Erythroblast (primary cell): ENCODE data around the gene MCRS1.

Experiments
- GATA1 ChIP-seq: IDR thresholded peaks from 2 replicates; pipeline ENCODE4 v1.6.1; 2011; ENCODE audit warnings: low read depth, mild to moderate bottlenecking, control low read depth, low read length, moderate library complexity
- POLR2A ChIP-seq: IDR thresholded peaks from 2 replicates; pipeline ENCODE4 v1.6.1; 2011; ENCODE audit warnings: mild to moderate bottlenecking, low read length

GRCh38 chr12:49534731-49535278, 33.1 kb downstream of the MCRS1 start:
- no peak for TF ChIP-seq POLR2A
- TF ChIP-seq GATA1, result no peak
